Activated CD8-positive, alpha-beta memory T cell treated with anti-CD3 and anti-CD28 coated beads, Interleukin-2, amount 50 U/mL, for 24 hours (primary cell): ENCODE data around the gene CDH2.

Experiments
- DNase-seq: peaks from one replicate; pipeline ENCODE4 v3.0.0-alpha.2; 2020; ENCODE audit errors: extremely low read depth

The CDH2 gene

DNA sequence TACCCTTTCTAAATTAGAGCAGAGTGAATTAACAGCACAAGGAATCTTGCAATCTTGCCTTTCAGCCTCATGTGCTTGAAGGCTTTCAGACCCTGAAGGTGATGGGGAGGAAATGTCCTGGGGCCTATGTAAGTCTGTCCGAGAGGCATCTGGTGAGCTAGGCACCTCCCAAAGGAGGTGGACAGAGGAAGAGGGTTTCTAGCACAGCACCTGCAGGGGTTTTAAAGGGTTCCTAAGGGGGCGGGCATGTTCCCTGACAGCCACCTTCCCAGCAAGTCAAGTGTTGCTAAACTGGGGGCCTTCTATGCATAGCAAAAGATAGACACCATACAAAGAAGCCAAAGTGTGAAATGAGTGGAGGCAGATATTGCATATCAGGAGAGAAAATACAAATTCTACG is 88.5 kb downstream of the CDH2 start:
- no peak for DNase-seq

DNA sequence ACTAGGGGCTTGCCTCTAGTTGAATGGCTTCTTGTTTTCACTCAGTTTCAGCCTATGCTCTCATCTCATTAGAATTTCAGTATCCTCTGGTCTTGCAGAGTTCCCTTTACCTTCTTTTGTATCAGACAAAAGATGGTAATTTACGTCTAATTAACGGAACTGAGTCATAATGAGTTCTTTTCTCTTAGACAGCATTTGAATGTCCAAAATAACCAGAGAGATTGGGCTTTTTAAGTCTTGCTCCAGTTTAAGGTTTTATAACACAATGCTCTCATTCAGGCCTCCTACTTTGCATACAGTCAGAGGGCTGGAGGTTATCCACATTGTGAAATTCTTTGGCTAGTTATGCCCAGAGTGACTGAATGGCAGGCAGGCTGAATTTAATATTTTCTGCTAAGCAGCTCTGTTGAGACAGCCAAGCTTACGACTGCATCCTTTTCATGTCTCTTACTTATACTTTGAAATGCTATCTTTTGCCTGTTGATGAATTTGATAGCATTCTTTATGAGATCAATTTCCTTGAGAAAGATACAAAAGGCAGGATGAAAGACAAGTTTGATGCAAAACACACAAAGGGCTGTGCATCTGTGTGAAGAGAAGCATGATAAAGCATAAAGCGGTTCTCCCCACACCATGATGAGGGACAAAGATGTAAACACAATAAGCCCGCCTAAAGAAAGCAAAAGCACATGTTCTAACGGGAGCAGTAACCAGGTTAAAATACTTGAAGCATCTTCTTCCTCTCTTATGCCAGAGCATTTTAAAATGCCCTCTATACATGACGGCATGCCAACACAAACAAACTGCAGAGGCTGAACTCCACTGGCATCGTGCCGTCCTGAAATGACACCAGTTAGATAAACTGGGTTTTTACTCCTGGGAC is 90.0 kb downstream of the CDH2 start:
- no peak for DNase-seq

DNA sequence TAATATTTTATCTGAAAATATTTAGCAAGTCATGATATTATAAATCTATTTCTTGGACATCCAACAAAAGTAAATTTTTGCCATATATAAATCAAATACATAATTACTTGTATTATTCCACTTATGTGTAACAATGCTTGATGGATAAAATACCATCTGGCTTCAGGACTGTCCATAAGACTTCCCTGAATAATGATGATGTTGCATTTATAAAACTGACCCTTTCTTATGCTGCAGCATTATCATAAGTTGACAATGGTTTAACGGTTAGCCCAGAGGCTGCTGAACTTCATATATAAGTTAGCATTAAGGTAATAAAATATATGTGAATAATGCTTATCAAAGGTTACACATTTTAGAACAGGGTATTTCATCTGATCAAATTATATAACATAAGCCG is 95.4 kb downstream of the CDH2 start:
- no peak for DNase-seq

DNA sequence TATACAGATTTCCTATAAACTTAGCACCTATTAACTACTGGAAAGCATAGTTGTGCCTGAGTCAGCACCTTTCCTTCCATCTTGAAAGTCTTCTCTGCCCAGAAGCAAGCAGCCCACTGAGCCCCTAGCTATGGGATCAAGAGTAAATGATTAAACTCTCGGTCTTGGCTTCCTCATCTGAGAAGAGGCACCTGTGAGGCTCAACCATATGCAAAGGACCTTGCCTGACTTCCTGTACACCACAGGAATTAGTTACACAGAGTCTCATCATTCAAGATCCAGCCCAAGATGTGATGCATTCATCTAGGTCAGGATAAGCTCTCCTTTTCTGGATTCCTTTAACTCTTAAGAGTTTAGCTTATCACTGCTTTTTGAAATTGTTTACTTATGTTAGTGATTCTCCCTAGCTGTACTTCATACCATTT is 96.0 kb downstream of the CDH2 start:
- no peak for DNase-seq

DNA sequence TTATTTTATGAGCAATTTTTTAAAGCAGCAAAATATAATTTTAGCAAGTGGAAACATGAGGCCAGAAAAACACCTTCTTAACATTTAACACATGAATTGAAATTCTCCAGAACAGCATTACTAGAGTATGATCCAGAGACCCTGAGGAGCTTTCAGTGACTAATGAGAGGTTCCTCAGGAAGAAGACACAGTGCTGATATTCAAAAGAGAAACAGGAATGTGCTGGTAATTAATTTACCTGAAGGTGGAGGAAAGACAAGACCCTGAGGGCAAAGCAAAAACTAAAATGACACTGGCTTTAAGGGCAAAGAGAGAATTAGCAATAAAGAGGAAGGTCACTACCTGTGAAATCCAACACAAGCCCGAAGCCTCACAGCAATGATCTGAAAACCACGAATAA is 97.0 kb downstream of the CDH2 start:
- no peak for DNase-seq

DNA sequence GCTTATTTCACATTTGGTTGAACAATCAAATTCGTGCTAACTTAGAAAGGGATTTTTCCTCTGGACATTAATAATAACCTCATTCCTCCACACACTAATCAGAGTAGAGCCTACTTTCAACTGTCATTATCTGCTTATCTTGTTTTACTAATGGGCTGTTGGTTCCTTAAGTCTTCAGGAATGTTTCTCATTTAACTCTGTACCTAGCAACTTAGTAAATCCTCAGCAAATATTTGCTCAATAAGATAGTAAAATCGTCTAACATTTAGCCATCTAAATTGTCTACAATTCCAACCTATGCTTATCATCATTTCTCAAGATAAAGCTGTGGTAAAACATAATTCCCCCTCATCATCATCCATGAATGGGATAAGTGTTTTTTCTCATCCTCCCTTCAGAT is 98.1 kb downstream of the CDH2 start:
- no peak for DNase-seq

DNA sequence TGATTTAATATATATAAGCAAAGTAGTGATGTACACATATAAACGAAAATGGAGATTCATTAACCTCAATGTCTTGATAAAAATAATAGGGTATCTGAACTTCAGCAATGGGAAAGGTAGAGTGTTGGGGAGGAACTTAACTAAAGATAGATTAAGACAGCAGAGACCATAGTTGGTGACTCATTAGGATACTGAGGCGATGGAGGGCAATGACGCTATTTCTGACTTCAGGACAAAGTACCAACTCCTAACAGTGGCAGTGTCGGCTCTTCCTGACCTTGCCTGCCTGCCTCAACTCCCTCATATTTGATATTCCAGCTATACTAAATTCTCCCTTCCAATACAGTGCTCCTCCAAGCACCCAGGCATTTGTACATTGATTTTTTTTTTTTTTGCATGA is 98.6 kb downstream of the CDH2 start:
- DNase-seq: no peak

GRCh38 chr18:28075501-28075900 is 101.4 kb downstream of the CDH2 start:
- no peak for DNase-seq

GRCh38 chr18:28074076-28074475 is 102.9 kb downstream of the CDH2 start:
- no peak for DNase-seq

GRCh38 chr18:28073658-28074057 is 103.3 kb downstream of the CDH2 start:
- DNase-seq: no peak

DNA sequence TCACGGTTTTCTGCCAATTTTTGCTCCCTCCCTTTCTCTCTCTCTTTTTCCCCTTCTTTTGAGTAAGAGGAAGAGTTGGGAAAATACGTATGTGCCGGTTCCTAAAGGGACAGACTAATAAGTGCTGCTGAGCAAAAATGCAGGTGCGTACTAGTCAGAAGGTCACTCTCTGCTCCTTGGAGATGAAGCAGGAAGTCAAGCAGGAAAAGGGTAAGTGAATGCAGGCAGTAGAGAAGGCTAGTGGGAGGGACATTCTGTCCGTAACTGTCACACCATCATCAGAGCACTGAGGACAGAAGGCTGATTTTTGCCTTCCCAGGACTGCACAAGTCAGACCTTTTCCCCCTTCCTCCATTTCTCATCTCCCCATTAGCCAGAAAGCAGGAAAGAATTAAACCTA is 105.7 kb downstream of the CDH2 start:
- no peak for DNase-seq

DNA sequence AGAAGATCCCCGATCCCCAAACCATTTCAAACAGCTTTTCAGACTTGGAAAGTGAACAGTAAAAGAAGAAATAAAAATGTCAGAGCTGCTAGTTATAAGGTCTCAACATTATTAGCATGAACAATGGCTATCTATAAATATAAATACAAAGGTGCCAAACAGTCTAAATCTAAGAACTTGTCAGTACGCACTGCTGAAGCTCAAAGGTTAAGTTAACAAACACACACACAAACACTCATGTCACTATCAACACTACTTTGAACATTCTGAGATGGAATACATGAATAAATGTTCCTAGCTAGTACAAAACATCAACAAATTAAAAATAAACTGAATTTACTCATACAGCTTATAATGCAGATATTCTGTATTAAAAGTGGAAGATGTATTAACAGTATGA is 108.7 kb downstream of the CDH2 start:
- DNase-seq: no peak

DNA sequence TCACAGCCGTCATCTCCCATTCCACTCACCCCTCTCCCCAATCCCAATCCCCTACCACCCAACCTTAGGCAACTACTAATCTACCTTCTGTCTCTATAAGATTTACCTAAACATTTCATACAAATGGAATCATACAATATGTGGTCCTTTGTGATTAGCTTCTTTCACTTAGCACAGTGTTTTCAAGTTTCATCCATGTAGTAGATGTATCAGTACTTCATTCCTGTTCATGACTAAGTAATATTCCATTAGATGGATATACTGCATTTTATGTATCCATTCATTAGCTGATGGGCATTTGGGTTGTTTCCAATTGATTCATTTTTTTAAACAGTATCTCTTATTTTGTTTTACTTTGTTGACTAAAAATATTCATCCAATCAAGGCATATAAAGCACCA is 109.6 kb downstream of the CDH2 start:
- no peak for DNase-seq

DNA sequence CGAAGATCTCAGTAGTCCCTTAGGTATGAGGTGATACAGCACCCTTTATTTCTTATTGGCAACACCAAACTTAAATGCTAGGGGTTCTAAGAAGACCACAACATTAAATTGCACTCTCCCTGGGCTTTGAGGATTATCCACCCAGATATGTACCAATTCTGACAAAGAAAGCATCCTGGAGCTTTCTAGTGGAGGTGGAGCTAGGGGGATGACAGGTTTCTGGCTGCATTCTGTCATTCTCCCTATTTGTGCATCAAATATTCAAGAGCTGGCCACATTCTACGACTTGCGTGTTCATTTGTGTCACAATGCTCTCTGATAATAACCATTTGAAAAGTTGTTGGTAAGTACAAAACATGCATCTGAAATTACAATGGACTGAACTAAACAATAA is 111.1 kb downstream of the CDH2 start:
- no peak for DNase-seq

- no peak for DNase-seq
These were observed 111.7 kb downstream of the CDH2 start for GRCh38 chr18:28065031-28065792.

DNA sequence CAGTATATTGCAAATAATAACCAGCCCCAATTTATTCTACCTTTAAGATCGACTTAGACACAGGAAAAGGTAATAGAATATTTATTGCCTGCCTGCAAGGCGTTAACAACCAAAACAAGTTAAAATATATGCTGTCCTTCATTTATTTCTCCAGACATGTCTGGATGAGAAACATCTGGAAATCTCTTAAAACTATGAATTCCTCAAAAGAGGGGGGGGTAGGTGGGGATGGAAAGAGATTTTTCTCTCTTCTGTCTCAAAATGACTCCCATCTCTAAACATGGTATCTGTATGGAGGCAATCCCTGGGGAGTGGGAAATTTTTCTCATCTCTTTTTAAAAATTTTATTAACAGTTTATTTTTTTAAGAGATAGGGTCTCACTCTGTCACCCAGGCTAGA is 113.0 kb downstream of the CDH2 start:
- DNase-seq: no peak

DNA sequence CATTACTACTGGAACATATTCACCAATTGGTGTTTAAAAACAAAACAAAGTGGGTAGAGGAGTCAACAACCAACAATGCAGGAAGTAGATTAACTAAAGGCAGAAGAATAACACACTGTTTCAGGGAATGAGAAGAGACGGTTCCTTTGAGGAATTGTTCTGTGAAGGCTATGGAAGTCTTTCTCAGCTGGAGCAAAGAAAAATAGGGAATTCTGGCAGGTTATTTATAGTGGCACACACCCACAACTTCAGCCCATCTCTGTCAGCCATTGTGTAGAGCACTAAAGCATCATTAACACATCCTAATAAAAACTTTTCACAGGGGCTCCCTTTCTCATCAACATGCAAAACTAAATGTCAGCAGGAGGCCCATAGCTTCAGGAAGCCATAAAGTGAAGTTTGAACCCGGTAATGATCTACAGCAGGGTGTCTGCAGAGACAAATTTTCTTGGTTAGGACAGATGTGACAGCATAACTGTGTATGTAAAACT is 113.6 kb downstream of the CDH2 start:
- DNase-seq: no peak

DNA sequence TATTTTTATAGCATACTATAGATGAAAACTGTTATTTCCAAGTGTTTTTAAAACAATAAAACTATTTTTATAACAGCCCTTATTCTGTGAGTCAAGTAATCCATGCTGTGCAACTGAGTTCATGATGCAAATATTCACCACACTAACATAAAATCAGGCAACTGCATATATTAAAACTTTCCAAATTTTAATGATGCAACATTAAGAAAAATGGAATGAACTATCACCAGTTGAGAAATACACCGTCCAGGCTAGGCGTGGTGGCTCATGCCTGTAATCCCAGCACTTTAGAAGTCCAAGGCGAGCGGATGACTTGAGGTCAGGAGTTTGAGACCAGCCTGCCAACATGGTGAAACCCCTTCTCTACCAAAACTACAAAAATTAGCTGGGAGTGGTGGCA is 114.5 kb downstream of the CDH2 start:
- no peak for DNase-seq

GRCh38 chr18:28059861-28060260 is 117.1 kb downstream of the CDH2 start:
- no peak for DNase-seq

GRCh38 chr18:28050545-28050944 is 126.4 kb downstream of the CDH2 start:
- DNase-seq: no peak

GRCh38 chr18:28048612-28049011 is 128.3 kb downstream of the CDH2 start:
- no peak for DNase-seq

DNA sequence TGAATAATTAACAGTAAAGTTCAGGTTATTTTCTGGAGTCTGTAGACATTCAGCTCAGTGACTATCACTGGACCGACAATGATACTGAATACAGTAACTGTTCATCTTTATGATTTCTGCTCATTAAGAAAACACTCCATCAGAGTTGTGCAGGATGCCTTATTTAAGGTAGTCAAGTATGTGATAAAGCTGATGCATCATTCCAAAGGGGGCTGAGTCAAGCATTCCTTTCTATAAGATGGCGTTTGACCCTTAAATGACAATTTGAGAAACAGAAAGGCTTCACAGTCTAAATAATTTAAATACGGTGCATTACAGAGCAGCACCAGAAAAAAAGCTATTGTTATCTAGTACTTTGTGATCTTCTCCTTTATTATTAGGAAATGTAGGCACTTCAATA is 131.1 kb downstream of the CDH2 start:
- no peak for DNase-seq

DNA sequence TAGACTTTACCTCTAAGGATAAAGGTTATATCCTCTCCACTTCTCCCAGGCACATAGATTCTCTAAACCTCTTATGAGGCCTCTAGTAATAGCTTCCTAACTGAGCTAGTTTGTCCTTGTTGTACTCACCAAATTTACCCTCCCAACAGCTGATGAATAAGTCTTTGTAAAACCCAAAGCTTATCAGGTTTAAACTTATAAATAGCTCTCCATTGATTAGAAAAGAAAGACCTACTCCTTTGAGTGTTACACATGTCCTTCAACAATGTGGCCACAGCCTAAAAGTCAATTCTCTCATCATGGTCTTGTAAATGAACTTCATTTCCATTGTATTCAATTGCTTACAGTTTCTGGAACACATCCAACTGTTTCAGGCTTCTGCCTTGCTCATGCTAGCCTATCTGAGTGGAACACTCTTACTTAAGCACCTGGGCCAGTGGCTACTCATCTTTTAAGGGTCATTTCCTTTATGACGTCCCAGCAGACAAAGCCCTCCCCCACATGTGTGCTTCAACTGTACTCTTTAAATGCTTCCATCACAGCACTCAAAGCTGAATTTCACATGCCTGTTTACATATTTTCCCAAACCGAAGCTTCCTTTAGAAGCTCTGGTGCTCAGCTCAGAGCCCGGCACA is 131.6 kb downstream of the CDH2 start:
- DNase-seq: no peak
